A549 (cell line): ENCODE results near the gene RIT1.

Experiments
- CTCF ChIP-seq: fragments of >200 bp; sonication (Bioruptor Twin); formaldehyde crosslinking; IDR thresholded peaks from 3 replicates; pipeline ENCODE4 v1.5.1; 2016
- EP300 ChIP-seq, 2 experiments: fragments of >200 bp; sonication (Bioruptor Twin); formaldehyde crosslinking; IDR thresholded peaks; 2 replicates in 1 of 2; 3 replicates in 1 of 2; pipeline ENCODE4 v1.6.1; 2016 to 2017
- MAX ChIP-seq: IDR thresholded peaks from 2 replicates; pipeline ENCODE4 v1.6.1; 2012
- RCOR1 ChIP-seq: fragments of 150-350 bp; IDR thresholded peaks from 2 replicates; pipeline ENCODE4 v1.6.1; 2014; ENCODE audit warnings: antibody characterized with exemption, low read length, low read depth
- REST ChIP-seq: fragments of 200-600 bp; sonication (generic); IDR thresholded peaks from 2 replicates; pipeline ENCODE4 v1.6.1; 2016; ENCODE audit warnings: antibody characterized with exemption, mild to moderate bottlenecking, moderate library complexity
- SREBF2 ChIP-seq: fragments of 450-650 bp; IDR thresholded peaks from 2 replicates; pipeline ENCODE4 v1.6.1; 2014; ENCODE audit warnings: mild to moderate bottlenecking, moderate library complexity
- USF2 ChIP-seq: fragments of 450-650 bp; IDR thresholded peaks from 2 replicates; pipeline ENCODE4 v1.6.1; 2014; ENCODE audit warnings: antibody characterized with exemption

- TF ChIP-seq CTCF (no peak), USF2 (no peak), EP300 (IDR thresholded peaks at IDR 0.05) (no peak), SREBF2 (no peak), MAX (no peak), RCOR1 (no peak), REST (no peak)
These were observed 3.0 kb upstream of the RIT1 start for GRCh38 chr1:155913969-155914757.
